Breast epithelium (tissue), 4 donors: ENCODE results near the gene CYTIP. TPM values are rescaled to one million over a fixed set of nuclear protein-coding genes. Genes with fewer than 3 reads are reported as not detected.

Experiments used
- DNase-seq, 2 donors: peaks; one replicate each; pipeline ENCODE4 v3.0.0-alpha.2; 2019; ENCODE audit warnings: low spot score in 2 of 2
- H3K27ac ChIP-seq, 2 donors: fragments of 200-600 bp; sonication (generic) in 1 of 2; one replicate each; pipeline ENCODE4 v1.5.1; 2016 to 2019; ENCODE audit warnings: mild to moderate bottlenecking in 1 of 2
- H3K27me3 ChIP-seq, 2 donors: fragments of 200-600 bp; sonication (generic) in 1 of 2; one replicate each; pipeline versions ENCODE4 v1.5.1 to v1.6.0; 2017 to 2019; ENCODE audit warnings: control low read depth in 1 of 2, mild to moderate bottlenecking in 1 of 2
- H3K36me3 ChIP-seq: fragments of 200-600 bp; one replicate; pipeline ENCODE4 v1.5.1; 2019
- H3K4me1 ChIP-seq, 2 donors: fragments of 200-600 bp; sonication (generic); one replicate each; pipeline ENCODE4 v1.5.1; 2016 to 2019; ENCODE audit warnings: control low read depth in 1 of 2
- H3K4me3 ChIP-seq, 3 donors: fragments of 200-600 bp; sonication (generic); 1 replicate in 2 of 3; 2 replicates in 1 of 3; pipeline ENCODE4 v1.5.1; 2016 to 2019; ENCODE audit warnings: mild to moderate bottlenecking in 3 of 3, moderate library complexity in 2 of 3
- H3K9me3 ChIP-seq, 2 donors: fragments of 200-600 bp; sonication (generic) in 1 of 2; one replicate each; pipeline ENCODE4 v1.5.1; 2016 to 2019; ENCODE audit warnings: control low read depth in 1 of 2
- CTCF ChIP-seq, 3 donors: fragments of 450-650 bp; IDR thresholded peaks; one replicate each; pipeline ENCODE4 v1.5.1; 2016 to 2017; ENCODE audit warnings: antibody characterized with exemption in 3 of 3, mild to moderate bottlenecking in 3 of 3, moderate library complexity in 3 of 3
- POLR2A ChIP-seq: fragments of 450-650 bp; IDR thresholded peaks from one replicate; pipeline ENCODE4 v1.6.1; 2016; ENCODE audit warnings: antibody characterized with exemption, mild to moderate bottlenecking, moderate library complexity
- POLR2AphosphoS5 ChIP-seq, 3 donors: sonication (generic); formaldehyde crosslinking; IDR thresholded peaks; one replicate each; pipeline ENCODE4 v1.6.1; 2017; ENCODE audit warnings: antibody characterized with exemption in 3 of 3
- intact Hi-C: fragments of 100-400 bp; cut with DNase I; formaldehyde crosslinking; loops from one replicate; pipeline ENCODE4 v1.15.1; 2023; ENCODE audit warnings: low total_unique reads
- total RNA-seq, 3 donors: library from RNA; depleted of rRNA; stranded (reverse); fragments of >200 nt; gene quantifications; one replicate each; pipeline ENCODE4 v1.1.0, GENCODE V29; 2016

Gene CYTIP
- total RNA-seq, 3 donors from 2014 or later: 11.5 to 18.7 (median 16.8) TPM

- H3K27me3 ChIP-seq: no peaks in the 10 kb centered on the region
- H3K36me3 ChIP-seq: no peaks in the 10 kb centered on the region
- no peak overlapping the region for H3K4me3 ChIP-seq
- no peaks in the 10 kb centered on the region for H3K9me3 ChIP-seq
- H3K4me1 ChIP-seq: no peaks in the 10 kb centered on the region
- intact Hi-C loops: no loop called here
- no peak for TF ChIP-seq POLR2AphosphoS5 (IDR thresholded peaks at IDR 0.05)
- TF ChIP-seq CTCF (IDR thresholded peaks at IDR 0.05): no peak
- no peak for TF ChIP-seq POLR2A
- H3K27ac ChIP-seq: no peak overlapping the region
- no peak for DNase-seq
Observed at GRCh38 chr2:157487271-157487610, 43.4 kb upstream of the CYTIP start.

GRCh38 chr2:157486596-157487270 lies 42.8 kb upstream of the CYTIP start:
- TF ChIP-seq CTCF (IDR thresholded peaks at IDR 0.05) (no peak), POLR2A (no peak), POLR2AphosphoS5 (IDR thresholded peaks at IDR 0.05) (no peak)
- Histone ChIP-seq H3K4me3 (no peak overlapping the region), H3K9me3 (no peaks in the 10 kb centered on the region), H3K4me1 (no peaks in the 10 kb centered on the region), H3K36me3 (no peaks in the 10 kb centered on the region), H3K27me3 (no peaks in the 10 kb centered on the region), H3K27ac (no peak overlapping the region)
- no peak for DNase-seq
- intact Hi-C loops: no loop called here

- no peak for TF ChIP-seq POLR2A
- TF ChIP-seq POLR2AphosphoS5 (IDR thresholded peaks at IDR 0.05): no peak
- no peak for TF ChIP-seq CTCF (IDR thresholded peaks at IDR 0.05)
- Histone ChIP-seq H3K9me3 (no peaks in the 10 kb centered on the region), H3K4me1 (no peaks in the 10 kb centered on the region), H3K4me3 (no peak overlapping the region), H3K27ac (no peak overlapping the region), H3K27me3 (no peaks in the 10 kb centered on the region), H3K36me3 (no peaks in the 10 kb centered on the region)
- no peak for DNase-seq
- intact Hi-C loops: no loop called here
Observed at GRCh38 chr2:157480182-157480961, 36.5 kb upstream of the CYTIP start.

GRCh38 chr2:157479081-157480027 lies 35.5 kb upstream of the CYTIP start:
- TF ChIP-seq CTCF (IDR thresholded peaks at IDR 0.05) (no peak), POLR2A (no peak), POLR2AphosphoS5 (IDR thresholded peaks at IDR 0.05) (no peak)
- intact Hi-C loops: no loop called here
- H3K27me3 ChIP-seq: no peaks in the 10 kb centered on the region
- no peak for DNase-seq
- no peaks in the 10 kb centered on the region for H3K4me1 ChIP-seq
- no peaks in the 10 kb centered on the region for H3K9me3 ChIP-seq
- H3K36me3 ChIP-seq: no peaks in the 10 kb centered on the region
- no peak overlapping the region for H3K27ac ChIP-seq
- H3K4me3 ChIP-seq: no peak overlapping the region
